HG03039 (cell line): ENCODE data around the gene SPANXD.
"Not testable (repeated sequence)": the region's sequence is repeated elsewhere in the genome, so short reads cannot be mapped to it uniquely, and the experiment has no call there.

Experiments used
- ATAC-seq: cut with Tn5 transposase; IDR thresholded peaks from one replicate; pipeline ENCODE4 v1.9.1; 2021; ENCODE audit warnings: mild to moderate bottlenecking, moderate library complexity; ENCODE audit not compliant: unreplicated experiment

SPANXD gene

GRCh38 chrX:141698639-141699038 is at the start of gene SPANXD:
Gene SPANXD (minus strand): TSS chrX:141698739. CDS start chrX:141698405, 334 bp downstream.
- ATAC-seq, result not testable (repeated sequence)

DNA sequence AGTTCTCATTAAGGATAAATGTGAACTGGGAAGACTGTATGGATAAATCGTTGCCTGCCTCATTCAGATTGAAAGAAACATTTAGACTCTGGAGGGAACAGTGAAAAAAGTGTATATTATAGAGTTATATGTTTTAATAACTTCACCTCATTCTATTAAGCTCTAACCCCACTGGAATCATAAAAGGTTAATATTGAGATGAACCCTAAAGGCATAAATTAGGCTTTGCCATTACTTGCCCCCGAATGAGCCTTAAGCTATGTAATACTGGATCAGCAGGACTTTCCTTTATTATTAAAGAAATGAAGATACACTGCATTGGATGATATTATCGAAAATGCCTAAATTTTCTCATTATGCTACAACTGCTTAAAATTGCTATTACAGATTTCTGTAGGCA is 44.1 kb upstream of the SPANXD start:
- ATAC-seq, result no peak

GRCh38 chrX:141736656-141737055 is 38.1 kb upstream of the SPANXD start:
- ATAC-seq, result no peak

GRCh38 chrX:141733371-141733770 is 34.8 kb upstream of the SPANXD start:
- no peak for ATAC-seq

- no peak for ATAC-seq
These were observed 33.5 kb upstream of the SPANXD start for GRCh38 chrX:141732031-141732430.

DNA sequence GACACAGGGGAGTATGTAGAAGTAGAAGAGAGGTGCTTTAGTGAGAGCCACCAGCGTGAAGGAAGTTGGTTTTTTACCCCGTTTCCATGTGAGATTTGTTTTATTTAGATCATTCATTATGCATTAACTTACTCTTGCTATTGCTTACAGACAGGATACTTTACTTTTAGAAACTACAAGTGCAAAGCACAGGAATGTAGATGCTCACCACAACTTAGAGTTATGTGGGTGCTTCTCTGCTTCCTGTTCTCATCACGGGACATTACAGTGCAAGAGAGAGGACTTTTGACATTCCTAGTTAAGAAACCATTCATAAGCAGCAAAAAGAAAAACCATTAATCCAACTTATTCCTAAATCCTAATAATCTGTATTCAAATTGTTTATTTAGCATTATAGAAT is 25.6 kb upstream of the SPANXD start:
- ATAC-seq, result no peak

GRCh38 chrX:141714680-141715079 is 16.1 kb upstream of the SPANXD start:
- ATAC-seq, result no peak

DNA sequence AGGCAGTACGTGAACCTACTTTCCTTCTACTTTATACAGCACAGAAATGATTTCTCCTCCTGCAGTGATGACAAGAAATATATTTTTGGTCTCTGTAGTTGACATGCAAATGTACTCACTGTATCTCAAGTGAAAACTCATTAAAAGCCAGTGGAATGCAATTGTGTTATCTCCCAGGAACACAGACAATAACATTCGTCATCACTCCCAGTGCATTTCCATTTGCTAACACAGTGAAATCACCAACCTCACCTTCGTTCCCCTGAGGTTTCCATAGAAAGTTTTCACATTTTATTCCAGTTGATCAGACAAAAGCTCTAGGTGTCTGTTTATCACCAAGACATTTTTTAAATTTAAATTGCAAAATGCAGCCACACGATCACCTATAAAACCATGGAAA is 2.5 kb upstream of the SPANXD start:
- ATAC-seq, result no peak

DNA sequence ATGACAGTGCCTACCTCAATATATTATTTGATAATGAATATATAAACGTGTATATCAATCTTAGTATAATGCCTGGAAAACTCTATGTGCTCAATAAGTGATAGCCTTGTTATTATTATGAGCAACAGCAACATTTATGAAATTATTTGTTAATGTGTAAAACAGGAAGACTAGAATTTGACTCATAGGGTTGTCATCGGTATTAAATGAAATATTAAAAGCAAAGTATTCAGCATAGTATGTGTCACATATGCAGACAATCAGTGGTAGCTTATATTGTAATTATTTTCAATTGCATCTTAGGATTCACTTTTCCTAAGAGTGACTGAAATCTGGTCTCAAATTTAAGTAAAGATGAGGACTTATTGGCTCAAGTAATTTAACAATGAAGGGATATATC is 24.6 kb downstream of the SPANXD start:
- ATAC-seq, result no peak

DNA sequence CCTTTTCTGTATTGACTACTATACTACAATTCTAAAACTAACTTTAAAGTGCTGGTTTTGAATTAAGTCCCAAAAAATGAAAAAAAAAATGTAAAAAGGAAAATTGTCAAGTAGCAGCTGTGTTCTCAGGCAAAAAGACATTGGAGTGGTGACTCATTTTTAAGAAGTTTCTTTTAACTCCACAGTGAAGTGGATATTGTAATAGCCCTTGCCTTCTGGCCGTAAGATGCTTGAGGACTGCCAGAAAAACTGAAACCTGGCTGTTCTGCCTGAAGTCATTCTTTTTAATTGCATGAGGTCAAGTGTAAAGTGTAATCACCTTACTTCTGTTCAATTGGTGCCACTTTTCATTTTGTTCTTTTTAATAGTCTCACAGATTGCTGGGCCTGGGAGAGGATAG is 28.9 kb downstream of the SPANXD start:
- ATAC-seq, result no peak

DNA sequence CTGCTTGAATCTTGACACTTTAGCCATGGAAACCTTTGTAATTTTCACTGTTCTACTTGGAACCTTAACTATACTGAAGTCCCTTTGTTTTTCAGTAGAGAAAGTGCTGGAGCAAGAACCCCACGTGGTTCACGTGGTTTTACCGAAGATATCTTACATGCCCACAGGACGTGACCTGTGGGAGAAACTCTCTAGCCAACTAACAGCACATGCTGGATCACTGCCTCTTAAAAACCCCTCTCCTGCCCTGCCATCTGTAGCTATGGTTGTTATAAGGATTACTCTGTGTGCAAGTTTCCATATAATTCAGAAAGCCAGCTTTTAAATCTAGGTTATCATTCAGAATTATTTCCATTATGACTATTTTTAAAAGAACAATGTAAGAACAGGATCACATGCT is 30.2 kb downstream of the SPANXD start:
- no peak for ATAC-seq

GRCh38 chrX:141662781-141663180 is 35.8 kb downstream of the SPANXD start:
- ATAC-seq, result no peak

DNA sequence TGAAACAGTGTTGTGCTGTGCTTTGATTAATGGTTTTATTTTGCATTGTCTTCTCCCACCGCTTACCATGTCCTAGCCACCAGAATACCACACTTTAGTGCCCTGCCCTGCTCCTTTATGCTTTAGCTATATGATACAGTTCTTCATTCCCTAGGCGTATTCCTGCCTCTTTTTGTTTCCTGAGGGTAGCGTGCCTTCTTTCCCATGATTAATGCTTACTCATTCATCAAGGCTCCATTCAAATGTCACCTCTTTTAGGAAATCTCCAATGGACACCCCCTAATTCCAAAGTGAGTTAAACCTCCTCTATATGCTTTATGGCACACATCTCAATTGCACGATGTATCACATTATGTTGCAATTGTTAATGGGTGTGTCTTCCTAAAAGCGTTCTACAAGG is 46.3 kb downstream of the SPANXD start:
- no peak for ATAC-seq
